ENCODE data around the gene KCNN4. TPM values are rescaled to one million over a fixed set of nuclear protein-coding genes. Genes with fewer than 3 reads are reported as not detected.

The KCNN4 gene
- total and polyA plus RNA-seq, 10 of the 15 experiments (the other 5 are each of a cell fraction or from before 2014, with no cell fraction given), result 1.4 to 112 (median 77.9) TPM

DNA sequence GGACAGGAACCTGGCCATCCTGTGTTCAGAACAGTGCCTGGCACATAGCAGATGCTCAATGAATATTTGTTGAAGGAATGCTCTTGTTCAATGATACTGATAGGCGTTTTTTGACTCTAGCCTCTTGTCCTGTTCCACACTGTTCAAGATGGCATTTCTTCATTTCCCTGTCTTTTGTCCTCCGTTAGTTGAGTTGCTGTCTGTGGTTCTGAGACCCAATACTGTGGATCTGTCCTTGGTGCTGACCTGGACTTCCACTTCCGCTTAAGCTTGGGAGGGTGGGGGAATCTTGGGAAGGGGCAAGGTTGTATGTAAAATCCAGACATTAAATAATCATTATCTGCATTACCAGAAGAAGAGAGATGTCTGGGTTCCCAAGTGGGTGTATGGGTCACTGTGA lies 8.3 kb upstream of the KCNN4 start (continued):
- TF ChIP-seq SMAD1 (IDR thresholded peaks at IDR 0.05; ENCODE audit: low read depth, partially characterized antibody), result no peak
- no peak for TF ChIP-seq ZNF384 (IDR thresholded peaks at IDR 0.05; ENCODE audit: borderline replicate concordance, low read depth, low read length)
- TF ChIP-seq, protein P1, sequence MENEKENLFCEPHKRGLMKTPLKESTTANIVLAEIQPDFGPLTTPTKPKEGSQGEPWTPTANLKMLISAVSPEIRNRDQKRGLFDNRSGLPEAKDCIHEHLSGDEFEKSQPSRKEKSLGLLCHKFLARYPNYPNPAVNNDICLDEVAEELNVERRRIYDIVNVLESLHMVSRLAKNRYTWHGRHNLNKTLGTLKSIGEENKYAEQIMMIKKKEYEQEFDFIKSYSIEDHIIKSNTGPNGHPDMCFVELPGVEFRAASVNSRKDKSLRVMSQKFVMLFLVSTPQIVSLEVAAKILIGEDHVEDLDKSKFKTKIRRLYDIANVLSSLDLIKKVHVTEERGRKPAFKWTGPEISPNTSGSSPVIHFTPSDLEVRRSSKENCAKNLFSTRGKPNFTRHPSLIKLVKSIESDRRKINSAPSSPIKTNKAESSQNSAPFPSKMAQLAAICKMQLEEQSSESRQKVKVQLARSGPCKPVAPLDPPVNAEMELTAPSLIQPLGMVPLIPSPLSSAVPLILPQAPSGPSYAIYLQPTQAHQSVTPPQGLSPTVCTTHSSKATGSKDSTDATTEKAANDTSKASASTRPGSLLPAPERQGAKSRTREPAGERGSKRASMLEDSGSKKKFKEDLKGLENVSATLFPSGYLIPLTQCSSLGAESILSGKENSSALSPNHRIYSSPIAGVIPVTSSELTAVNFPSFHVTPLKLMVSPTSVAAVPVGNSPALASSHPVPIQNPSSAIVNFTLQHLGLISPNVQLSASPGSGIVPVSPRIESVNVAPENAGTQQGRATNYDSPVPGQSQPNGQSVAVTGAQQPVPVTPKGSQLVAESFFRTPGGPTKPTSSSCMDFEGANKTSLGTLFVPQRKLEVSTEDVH (IDR thresholded peaks at IDR 0.05; ENCODE audit: low read depth, partially characterized antibody), result no peak
- no peak for TF ChIP-seq SMARCA5 (IDR thresholded peaks at IDR 0.05)
- TF ChIP-seq, protein P2, sequence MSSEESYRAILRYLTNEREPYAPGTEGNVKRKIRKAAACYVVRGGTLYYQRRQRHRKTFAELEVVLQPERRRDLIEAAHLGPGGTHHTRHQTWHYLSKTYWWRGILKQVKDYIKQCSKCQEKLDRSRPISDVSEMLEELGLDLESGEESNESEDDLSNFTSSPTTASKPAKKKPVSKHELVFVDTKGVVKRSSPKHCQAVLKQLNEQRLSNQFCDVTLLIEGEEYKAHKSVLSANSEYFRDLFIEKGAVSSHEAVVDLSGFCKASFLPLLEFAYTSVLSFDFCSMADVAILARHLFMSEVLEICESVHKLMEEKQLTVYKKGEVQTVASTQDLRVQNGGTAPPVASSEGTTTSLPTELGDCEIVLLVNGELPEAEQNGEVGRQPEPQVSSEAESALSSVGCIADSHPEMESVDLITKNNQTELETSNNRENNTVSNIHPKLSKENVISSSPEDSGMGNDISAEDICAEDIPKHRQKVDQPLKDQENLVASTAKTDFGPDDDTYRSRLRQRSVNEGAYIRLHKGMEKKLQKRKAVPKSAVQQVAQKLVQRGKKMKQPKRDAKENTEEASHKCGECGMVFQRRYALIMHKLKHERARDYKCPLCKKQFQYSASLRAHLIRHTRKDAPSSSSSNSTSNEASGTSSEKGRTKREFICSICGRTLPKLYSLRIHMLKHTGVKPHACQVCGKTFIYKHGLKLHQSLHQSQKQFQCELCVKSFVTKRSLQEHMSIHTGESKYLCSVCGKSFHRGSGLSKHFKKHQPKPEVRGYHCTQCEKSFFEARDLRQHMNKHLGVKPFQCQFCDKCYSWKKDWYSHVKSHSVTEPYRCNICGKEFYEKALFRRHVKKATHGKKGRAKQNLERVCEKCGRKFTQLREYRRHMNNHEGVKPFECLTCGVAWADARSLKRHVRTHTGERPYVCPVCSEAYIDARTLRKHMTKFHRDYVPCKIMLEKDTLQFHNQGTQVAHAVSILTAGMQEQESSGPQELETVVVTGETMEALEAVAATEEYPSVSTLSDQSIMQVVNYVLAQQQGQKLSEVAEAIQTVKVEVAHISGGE (CRISPR knock-in tag; IDR thresholded peaks at IDR 0.05), result no peak
- TF ChIP-seq NR2C1 (IDR thresholded peaks at IDR 0.05), result no peak
- TF ChIP-seq, protein P3, sequence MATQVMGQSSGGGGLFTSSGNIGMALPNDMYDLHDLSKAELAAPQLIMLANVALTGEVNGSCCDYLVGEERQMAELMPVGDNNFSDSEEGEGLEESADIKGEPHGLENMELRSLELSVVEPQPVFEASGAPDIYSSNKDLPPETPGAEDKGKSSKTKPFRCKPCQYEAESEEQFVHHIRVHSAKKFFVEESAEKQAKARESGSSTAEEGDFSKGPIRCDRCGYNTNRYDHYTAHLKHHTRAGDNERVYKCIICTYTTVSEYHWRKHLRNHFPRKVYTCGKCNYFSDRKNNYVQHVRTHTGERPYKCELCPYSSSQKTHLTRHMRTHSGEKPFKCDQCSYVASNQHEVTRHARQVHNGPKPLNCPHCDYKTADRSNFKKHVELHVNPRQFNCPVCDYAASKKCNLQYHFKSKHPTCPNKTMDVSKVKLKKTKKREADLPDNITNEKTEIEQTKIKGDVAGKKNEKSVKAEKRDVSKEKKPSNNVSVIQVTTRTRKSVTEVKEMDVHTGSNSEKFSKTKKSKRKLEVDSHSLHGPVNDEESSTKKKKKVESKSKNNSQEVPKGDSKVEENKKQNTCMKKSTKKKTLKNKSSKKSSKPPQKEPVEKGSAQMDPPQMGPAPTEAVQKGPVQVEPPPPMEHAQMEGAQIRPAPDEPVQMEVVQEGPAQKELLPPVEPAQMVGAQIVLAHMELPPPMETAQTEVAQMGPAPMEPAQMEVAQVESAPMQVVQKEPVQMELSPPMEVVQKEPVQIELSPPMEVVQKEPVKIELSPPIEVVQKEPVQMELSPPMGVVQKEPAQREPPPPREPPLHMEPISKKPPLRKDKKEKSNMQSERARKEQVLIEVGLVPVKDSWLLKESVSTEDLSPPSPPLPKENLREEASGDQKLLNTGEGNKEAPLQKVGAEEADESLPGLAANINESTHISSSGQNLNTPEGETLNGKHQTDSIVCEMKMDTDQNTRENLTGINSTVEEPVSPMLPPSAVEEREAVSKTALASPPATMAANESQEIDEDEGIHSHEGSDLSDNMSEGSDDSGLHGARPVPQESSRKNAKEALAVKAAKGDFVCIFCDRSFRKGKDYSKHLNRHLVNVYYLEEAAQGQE (IDR thresholded peaks at IDR 0.05; ENCODE audit: low read depth, low read length), result peak; percentile 97
- no peak for TF ChIP-seq RELA (IDR thresholded peaks at IDR 0.05; ENCODE audit: borderline replicate concordance, partially characterized antibody)
- TF ChIP-seq SIN3A (IDR thresholded peaks at IDR 0.05; ENCODE audit: low read depth, low read length), result peak; percentile 85
- TF ChIP-seq RAD21 (IDR thresholded peaks at IDR 0.05; ENCODE audit: insufficient read depth, low read depth, low read length), result no peak
- no peak for TF ChIP-seq HDAC6 (IDR thresholded peaks at IDR 0.05; ENCODE audit: unreplicated experiment)
- 0 out of 2 replicates have a peak, but pooled peaks have one; percentile 49 for TF ChIP-seq SPI1 (IDR thresholded peaks at IDR 0.05; ENCODE audit: borderline replicate concordance, insufficient read depth, low read depth, low read length)
- no peak for TF ChIP-seq NFYA (IDR thresholded peaks at IDR 0.05; ENCODE audit: borderline replicate concordance, low read depth, low read length)
- no peak for TF ChIP-seq TCF7 (IDR thresholded peaks at IDR 0.05; ENCODE audit: borderline replicate concordance)
- no peak for TF ChIP-seq FOXM1 (IDR thresholded peaks at IDR 0.05; ENCODE audit: low read depth, low read length)
- TF ChIP-seq, protein P4, sequence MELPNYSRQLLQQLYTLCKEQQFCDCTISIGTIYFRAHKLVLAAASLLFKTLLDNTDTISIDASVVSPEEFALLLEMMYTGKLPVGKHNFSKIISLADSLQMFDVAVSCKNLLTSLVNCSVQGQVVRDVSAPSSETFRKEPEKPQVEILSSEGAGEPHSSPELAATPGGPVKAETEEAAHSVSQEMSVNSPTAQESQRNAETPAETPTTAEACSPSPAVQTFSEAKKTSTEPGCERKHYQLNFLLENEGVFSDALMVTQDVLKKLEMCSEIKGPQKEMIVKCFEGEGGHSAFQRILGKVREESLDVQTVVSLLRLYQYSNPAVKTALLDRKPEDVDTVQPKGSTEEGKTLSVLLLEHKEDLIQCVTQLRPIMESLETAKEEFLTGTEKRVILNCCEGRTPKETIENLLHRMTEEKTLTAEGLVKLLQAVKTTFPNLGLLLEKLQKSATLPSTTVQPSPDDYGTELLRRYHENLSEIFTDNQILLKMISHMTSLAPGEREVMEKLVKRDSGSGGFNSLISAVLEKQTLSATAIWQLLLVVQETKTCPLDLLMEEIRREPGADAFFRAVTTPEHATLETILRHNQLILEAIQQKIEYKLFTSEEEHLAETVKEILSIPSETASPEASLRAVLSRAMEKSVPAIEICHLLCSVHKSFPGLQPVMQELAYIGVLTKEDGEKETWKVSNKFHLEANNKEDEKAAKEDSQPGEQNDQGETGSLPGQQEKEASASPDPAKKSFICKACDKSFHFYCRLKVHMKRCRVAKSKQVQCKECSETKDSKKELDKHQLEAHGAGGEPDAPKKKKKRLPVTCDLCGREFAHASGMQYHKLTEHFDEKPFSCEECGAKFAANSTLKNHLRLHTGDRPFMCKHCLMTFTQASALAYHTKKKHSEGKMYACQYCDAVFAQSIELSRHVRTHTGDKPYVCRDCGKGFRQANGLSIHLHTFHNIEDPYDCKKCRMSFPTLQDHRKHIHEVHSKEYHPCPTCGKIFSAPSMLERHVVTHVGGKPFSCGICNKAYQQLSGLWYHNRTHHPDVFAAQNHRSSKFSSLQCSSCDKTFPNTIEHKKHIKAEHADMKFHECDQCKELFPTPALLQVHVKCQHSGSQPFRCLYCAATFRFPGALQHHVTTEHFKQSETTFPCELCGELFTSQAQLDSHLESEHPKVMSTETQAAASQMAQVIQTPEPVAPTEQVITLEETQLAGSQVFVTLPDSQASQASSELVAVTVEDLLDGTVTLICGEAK (IDR thresholded peaks at IDR 0.05; ENCODE audit: borderline replicate concordance), result peak; percentile 67
- TF ChIP-seq BACH1 (IDR thresholded peaks at IDR 0.05; ENCODE audit: borderline replicate concordance), result no peak
